Prostate gland (tissue), 2 donors: ENCODE measurements around the gene C6orf89. TPM values are rescaled to one million over a fixed set of nuclear protein-coding genes. Genes with fewer than 3 reads are reported as not detected.

Source experiments
- DNase-seq: peaks from one replicate; pipeline ENCODE4 v3.0.0-alpha.2; 2019; ENCODE audit warnings: low spot score
- H3K27ac ChIP-seq, 2 donors: fragments of 200-600 bp; sonication (generic); 2 replicates each; pipeline ENCODE4 v1.5.1; 2017 to 2019
- H3K27me3 ChIP-seq: fragments of 200-600 bp; sonication (generic); replicated peaks from 2 replicates; pipeline ENCODE4 v1.5.1; 2019; ENCODE audit not compliant: insufficient read depth
- H3K36me3 ChIP-seq, 2 donors: fragments of 200-600 bp; sonication (generic); 1 replicate in 1 of 2; 2 replicates in 1 of 2; pipeline versions ENCODE4 v1.5.1 to v1.8.1; 2017 to 2019
- H3K4me1 ChIP-seq: fragments of 200-600 bp; sonication (generic); replicated peaks from 2 replicates; pipeline ENCODE4 v1.5.1; 2019
- H3K4me3 ChIP-seq, 2 donors: fragments of 200-600 bp; sonication (generic); 2 replicates each; pipeline ENCODE4 v1.5.1; 2017 to 2019
- H3K9me3 ChIP-seq: fragments of 200-600 bp; sonication (generic); 2 replicates; pipeline ENCODE4 v1.5.1; 2017
- POLR2A ChIP-seq: fragments of 450-650 bp; IDR thresholded peaks from one replicate; pipeline ENCODE4 v1.6.1; 2016; ENCODE audit warnings: antibody characterized with exemption, mild to moderate bottlenecking
- POLR2AphosphoS5 ChIP-seq: sonication (generic); formaldehyde crosslinking; IDR thresholded peaks from one replicate; pipeline ENCODE4 v1.6.1; 2017; ENCODE audit warnings: antibody characterized with exemption
- WGBS: methylation state at CpG from one replicate; pipeline ENCODE4 v1.1.5; 2018; 5-methylcytosine and 5-hydroxymethylcytosine counted together
- intact Hi-C: fragments of 100-400 bp; cut with DNase I; formaldehyde crosslinking; loops from one replicate; pipeline ENCODE4 v1.14.2; 2022
- total RNA-seq, 2 donors: library from RNA; depleted of rRNA; stranded (reverse); fragments of >200 nt; gene quantifications; one replicate each; pipeline ENCODE4 v1.1.0, GENCODE V29; 2016
- TF ChIP-seq, protein P1 (sequence below), 4 experiments: fragments of 200-600 bp in 2 of 4; fragments of 450-650 bp in 2 of 4; sonication (generic) in 2 of 4; IDR thresholded peaks; 1 replicate in 3 of 4; 2 replicates in 1 of 4; pipeline ENCODE4 v1.5.1; 2016 to 2019; ENCODE audit warnings: antibody characterized with exemption in 4 of 4, mild to moderate bottlenecking in 2 of 4, moderate library complexity in 2 of 4

C6orf89 gene, protein sequence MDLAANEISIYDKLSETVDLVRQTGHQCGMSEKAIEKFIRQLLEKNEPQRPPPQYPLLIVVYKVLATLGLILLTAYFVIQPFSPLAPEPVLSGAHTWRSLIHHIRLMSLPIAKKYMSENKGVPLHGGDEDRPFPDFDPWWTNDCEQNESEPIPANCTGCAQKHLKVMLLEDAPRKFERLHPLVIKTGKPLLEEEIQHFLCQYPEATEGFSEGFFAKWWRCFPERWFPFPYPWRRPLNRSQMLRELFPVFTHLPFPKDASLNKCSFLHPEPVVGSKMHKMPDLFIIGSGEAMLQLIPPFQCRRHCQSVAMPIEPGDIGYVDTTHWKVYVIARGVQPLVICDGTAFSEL
- total RNA-seq: 10 to 100 TPM; 54.9 to 96.9 TPM

DNA sequence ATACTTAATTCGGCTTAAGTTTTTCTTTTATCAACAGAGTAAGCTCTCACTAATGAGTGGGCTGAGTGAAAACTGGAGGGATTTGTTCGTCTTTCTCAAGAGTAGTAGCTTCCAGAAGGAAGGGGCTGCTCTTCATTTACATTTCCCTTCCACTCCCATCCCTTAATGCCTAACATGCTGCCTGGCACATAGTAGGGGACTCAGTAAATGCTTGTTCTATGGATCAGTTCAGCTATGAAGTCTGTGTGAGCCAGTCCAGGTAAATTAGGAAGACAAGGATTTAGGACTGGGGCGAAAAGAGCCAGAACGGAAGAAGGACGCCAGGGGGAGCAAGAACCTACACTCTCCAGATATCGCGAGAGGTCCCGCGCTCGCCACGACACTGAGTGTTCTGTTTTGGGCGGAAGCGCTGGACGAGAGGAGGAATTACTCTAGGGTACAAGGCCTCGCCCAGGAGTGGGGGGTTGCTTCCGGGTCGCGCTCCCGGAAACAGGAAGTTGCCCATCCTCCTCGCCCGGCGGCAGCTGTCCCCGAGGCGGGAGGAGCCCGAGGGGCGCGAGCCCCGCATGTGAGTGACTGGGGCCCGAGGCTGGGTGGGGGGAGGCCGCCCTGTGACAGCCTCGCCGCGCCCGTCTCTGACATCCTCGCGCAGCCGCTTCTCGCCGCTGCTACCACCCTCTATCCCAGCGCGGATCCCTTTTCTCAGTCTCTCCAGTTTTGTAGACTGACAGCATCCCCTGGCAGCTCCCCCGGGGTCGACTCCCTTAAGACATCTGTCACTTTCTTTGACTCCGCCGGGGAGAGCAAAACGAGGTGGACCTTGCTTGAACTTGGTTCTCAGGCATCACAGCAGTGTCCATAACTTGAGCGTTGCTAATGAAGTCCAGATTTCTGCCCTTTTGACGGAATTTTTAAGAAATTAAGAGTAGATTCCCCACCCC is at the start of gene C6orf89:
Gene C6orf89 (plus strand): TSS at position 492 of the 941 bp plus-strand sequence. CDS start 13,493 bp downstream, outside the sequence.
- peak; percentile 97 for DNase-seq
- intact Hi-C loops: loop anchor here (2.0 to 10.0 kb wide), 3 partner anchors 93 to 327 kb away; no protein-coding TSS in a partner anchor
- Histone ChIP-seq H3K27me3 (no peaks in the 10 kb centered on the region), H3K4me1 (peaks cover 5% of the 10 kb centered on the region), H3K36me3 (no peaks in the 10 kb centered on the region), H3K4me3 (peak within 1 kb of the TSS; percentile 64 to 69), H3K9me3 (no peaks in the 10 kb centered on the region), H3K27ac (peak within 1 kb of the TSS; percentile 72 to 76)
- 1% methylated on average over 45 of the region's 48 CpGs for WGBS
- TF ChIP-seq, protein P1, sequence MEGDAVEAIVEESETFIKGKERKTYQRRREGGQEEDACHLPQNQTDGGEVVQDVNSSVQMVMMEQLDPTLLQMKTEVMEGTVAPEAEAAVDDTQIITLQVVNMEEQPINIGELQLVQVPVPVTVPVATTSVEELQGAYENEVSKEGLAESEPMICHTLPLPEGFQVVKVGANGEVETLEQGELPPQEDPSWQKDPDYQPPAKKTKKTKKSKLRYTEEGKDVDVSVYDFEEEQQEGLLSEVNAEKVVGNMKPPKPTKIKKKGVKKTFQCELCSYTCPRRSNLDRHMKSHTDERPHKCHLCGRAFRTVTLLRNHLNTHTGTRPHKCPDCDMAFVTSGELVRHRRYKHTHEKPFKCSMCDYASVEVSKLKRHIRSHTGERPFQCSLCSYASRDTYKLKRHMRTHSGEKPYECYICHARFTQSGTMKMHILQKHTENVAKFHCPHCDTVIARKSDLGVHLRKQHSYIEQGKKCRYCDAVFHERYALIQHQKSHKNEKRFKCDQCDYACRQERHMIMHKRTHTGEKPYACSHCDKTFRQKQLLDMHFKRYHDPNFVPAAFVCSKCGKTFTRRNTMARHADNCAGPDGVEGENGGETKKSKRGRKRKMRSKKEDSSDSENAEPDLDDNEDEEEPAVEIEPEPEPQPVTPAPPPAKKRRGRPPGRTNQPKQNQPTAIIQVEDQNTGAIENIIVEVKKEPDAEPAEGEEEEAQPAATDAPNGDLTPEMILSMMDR (IDR thresholded peaks at IDR 0.05): peak; percentile 84 to 98 (median 96)
- peak; percentile 98 for TF ChIP-seq POLR2AphosphoS5
- peak; percentile 53 for TF ChIP-seq POLR2A

DNA sequence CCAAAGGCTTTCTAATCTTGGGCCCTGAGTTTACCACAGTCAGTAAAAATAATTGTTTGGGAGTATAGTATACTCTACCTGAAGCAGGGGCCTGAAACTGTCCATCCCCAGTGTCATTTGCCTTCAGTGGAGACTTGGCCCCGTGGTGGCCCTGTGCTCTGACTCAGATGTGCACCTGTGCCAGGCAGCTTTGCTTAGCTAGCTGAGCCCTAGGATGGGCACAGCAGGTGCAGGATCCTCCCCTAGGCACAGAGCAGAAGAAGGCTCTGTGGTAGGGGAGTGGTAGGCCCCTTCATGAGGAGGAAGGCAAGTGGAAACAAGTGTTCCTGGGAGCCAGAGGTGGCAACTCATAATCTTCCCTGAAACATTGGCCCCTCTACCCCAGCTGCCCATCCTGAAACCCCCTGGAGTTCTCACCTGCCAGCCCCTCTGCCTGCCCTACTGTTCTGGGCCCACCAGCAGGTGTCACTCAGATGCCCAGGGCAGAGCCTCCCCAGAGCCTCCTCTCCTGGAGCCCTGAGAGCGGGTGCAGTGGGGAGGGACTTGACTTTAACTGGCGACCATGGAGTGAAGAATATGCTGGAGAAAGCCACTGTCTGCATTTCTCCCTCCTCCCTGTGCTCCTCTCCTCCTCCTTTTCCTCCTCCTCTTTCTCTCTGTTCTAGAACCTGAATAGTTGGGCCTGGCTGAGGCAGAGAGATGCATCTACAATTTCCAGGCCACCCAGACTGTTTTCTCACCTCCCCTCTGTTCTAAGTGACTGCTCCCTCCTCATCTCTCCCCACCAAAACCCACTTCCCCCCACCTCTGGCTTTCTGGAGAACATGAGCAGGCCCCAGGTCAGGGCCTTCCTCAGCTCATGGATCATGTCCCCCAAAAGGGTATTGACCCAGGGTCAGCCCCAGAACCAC is 49.4 kb upstream of the C6orf89 start:
- DNase-seq: no peak
- Histone ChIP-seq H3K4me1 (peaks cover 9% of the 10 kb centered on the region), H3K4me3 (no peak overlapping the region), H3K36me3 (no peaks in the 10 kb centered on the region), H3K27ac (no peak overlapping the region), H3K9me3 (no peaks in the 10 kb centered on the region), H3K27me3 (no peaks in the 10 kb centered on the region)
- WGBS: 90% methylated on average over 3 of the region's 3 CpGs
- TF ChIP-seq POLR2A: no peak
- TF ChIP-seq, protein P1 (IDR thresholded peaks at IDR 0.05): no peak
- no peak for TF ChIP-seq POLR2AphosphoS5
- intact Hi-C loops: no loop called here

DNA sequence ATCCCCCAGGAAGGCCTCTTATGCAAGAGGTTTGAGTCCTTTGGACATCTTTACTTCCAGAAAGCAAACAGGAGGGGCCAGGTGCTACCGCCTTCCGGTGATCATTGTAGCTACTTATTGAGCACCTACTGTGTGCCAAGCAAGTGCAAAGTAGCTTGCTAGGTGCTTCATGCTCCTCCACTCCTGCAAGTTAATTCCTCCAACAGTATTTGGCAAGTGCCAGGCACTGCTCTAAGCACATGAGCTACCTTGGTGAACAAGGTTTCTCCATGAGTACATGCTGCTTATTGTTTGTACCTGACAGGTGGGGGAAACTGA is 48.8 kb upstream of the C6orf89 start:
- Histone ChIP-seq H3K4me3 (no peak overlapping the region), H3K27me3 (no peaks in the 10 kb centered on the region), H3K9me3 (no peaks in the 10 kb centered on the region), H3K27ac (no peak overlapping the region), H3K4me1 (peaks cover 9% of the 10 kb centered on the region), H3K36me3 (no peaks in the 10 kb centered on the region)
- no peak for TF ChIP-seq POLR2AphosphoS5
- TF ChIP-seq, protein P1 (IDR thresholded peaks at IDR 0.05): no peak
- intact Hi-C loops: no loop called here
- 100% methylated on average over 2 of the region's 2 CpGs for WGBS
- DNase-seq: no peak

DNA sequence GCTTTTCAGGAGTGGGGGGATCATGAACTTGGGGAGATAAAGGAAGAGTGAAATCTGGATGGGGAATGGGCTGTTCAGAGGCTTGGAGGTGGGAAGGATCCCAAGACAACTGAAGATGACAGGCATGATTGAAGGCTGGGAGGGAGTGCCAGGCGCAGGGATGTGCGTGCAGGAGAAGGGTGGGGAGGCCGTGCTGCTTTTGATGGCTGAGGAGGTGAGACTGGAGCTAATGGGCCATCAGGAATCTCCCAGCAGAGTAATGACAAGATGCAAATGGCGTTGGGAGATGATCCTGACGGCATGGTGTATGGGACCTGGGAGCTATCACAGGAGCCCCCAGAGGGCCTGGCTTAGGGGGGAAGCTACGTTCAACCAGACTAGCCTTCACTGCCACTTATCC is 48.1 kb upstream of the C6orf89 start:
- DNase-seq: no peak
- Histone ChIP-seq H3K4me1 (peaks cover 9% of the 10 kb centered on the region), H3K36me3 (no peaks in the 10 kb centered on the region), H3K27ac (no peak overlapping the region), H3K4me3 (no peak overlapping the region), H3K9me3 (no peaks in the 10 kb centered on the region), H3K27me3 (no peaks in the 10 kb centered on the region)
- 94% methylated on average over 6 of the region's 6 CpGs for WGBS
- intact Hi-C loops: no loop called here
- TF ChIP-seq POLR2A: no peak
- TF ChIP-seq, protein P1 (IDR thresholded peaks at IDR 0.05): no peak
- TF ChIP-seq POLR2AphosphoS5: no peak
